ENCODE results near the gene RAB5IF. TPM values are rescaled to one million over a fixed set of nuclear protein-coding genes. Genes with fewer than 3 reads are reported as not detected.

Gene RAB5IF
- total and polyA plus RNA-seq, 4 donors = 43.2 to 202 (median 104) TPM

DNA sequence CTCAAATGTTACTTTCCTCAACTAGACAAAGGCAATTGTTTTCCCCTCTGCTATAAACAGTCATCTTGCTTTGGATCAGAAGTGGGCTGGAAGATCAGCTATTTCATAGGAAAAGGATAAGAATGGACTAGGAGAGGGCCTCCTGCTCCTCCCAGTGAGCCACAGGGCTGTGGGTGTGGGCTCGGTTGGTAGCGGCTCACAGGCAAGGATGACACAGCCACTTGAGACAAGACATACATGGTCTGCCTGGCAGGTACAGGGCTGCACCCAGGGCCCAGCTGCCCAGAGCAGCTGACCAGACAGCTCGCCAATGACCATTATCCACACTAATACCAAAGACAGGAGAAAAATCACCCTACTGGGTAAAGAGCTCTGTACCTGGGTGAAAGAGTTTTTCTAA is 49.4 kb downstream of the RAB5IF start:
- peaks cover 7 to 33% (median 14%) of the 10 kb centered on the region in 4 donors for H3K36me3 ChIP-seq (ENCODE audit: control insufficient read depth in 4 of 4, insufficient read depth in 4 of 4, low read length in 4 of 4)
- no peak for DNase-seq
- no peak overlapping the region for H3K4me3 ChIP-seq
- WGBS, 2 donors = 96 to 98% methylated on average over 3 of the region's 3 CpGs
- no peak overlapping the region for H3K27ac ChIP-seq (ENCODE audit: low read depth in 1 of 2, low read length in 1 of 2)
- no peaks in the 10 kb centered on the region for H3K9me3 ChIP-seq (ENCODE audit: control insufficient read depth in 4 of 4, insufficient read depth in 3 of 4, low read length in 3 of 4)
- H3K4me1 ChIP-seq (ENCODE audit: control insufficient read depth in 5 of 5, insufficient read depth in 5 of 5, low read length in 5 of 5) = no peaks in the 10 kb centered on the region
- no peaks in the 10 kb centered on the region for H3K27me3 ChIP-seq (ENCODE audit: control insufficient read depth in 3 of 3, insufficient read depth in 3 of 3, low read length in 2 of 3)
- no peak for ATAC-seq (ENCODE audit: insufficient read depth, low FRiP score)
- no peak overlapping the region for H3K9ac ChIP-seq (ENCODE audit: insufficient read depth in 1 of 2, low read length in 2 of 2)
- TF ChIP-seq, protein P1, sequence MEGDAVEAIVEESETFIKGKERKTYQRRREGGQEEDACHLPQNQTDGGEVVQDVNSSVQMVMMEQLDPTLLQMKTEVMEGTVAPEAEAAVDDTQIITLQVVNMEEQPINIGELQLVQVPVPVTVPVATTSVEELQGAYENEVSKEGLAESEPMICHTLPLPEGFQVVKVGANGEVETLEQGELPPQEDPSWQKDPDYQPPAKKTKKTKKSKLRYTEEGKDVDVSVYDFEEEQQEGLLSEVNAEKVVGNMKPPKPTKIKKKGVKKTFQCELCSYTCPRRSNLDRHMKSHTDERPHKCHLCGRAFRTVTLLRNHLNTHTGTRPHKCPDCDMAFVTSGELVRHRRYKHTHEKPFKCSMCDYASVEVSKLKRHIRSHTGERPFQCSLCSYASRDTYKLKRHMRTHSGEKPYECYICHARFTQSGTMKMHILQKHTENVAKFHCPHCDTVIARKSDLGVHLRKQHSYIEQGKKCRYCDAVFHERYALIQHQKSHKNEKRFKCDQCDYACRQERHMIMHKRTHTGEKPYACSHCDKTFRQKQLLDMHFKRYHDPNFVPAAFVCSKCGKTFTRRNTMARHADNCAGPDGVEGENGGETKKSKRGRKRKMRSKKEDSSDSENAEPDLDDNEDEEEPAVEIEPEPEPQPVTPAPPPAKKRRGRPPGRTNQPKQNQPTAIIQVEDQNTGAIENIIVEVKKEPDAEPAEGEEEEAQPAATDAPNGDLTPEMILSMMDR (IDR thresholded peaks at IDR 0.05; ENCODE audit: control extremely low read depth, extremely low read depth) = no peak

DNA sequence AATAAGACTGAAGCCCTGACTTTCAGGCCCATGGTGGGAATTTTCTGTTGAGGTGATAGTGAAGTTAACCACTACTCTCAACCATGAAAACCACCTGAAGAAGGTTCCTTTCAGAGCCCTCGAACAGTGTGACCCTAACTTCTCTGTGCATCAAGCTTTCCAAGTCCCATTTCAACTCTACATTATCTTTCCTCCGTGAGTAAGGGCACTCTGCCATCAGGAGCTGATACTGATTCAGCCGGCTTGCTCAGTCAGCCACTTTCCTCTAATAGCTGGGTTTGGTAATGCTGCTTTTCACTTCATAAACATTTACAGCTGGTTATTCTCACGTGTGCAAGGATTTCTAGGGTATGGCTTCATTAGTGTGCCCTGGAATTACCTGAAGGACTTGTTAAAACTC is 51.2 kb downstream of the RAB5IF start:
- TF ChIP-seq, protein P1 (IDR thresholded peaks at IDR 0.05; ENCODE audit: control extremely low read depth, extremely low read depth) = no peak
- WGBS, 2 donors = 74 to 86% methylated on average over 4 of the region's 4 CpGs
- DNase-seq (no peak), ATAC-seq (ENCODE audit: insufficient read depth, low FRiP score) (no peak)
- Histone ChIP-seq H3K4me1 (ENCODE audit: control insufficient read depth in 5 of 5, insufficient read depth in 5 of 5, low read length in 5 of 5) (no peaks in the 10 kb centered on the region), H3K27ac (ENCODE audit: low read depth in 1 of 2, low read length in 1 of 2) (no peak overlapping the region), H3K27me3 (ENCODE audit: control insufficient read depth in 3 of 3, insufficient read depth in 3 of 3, low read length in 2 of 3) (no peaks in the 10 kb centered on the region), H3K4me3 (no peak overlapping the region), H3K9ac (ENCODE audit: insufficient read depth in 1 of 2, low read length in 2 of 2) (no peak overlapping the region), H3K36me3 (ENCODE audit: control insufficient read depth in 4 of 4, insufficient read depth in 4 of 4, low read length in 4 of 4) (peaks cover 7 to 36% (median 14%) of the 10 kb centered on the region in 4 donors), H3K9me3 (ENCODE audit: control insufficient read depth in 4 of 4, insufficient read depth in 3 of 4, low read length in 3 of 4) (no peaks in the 10 kb centered on the region)

DNA sequence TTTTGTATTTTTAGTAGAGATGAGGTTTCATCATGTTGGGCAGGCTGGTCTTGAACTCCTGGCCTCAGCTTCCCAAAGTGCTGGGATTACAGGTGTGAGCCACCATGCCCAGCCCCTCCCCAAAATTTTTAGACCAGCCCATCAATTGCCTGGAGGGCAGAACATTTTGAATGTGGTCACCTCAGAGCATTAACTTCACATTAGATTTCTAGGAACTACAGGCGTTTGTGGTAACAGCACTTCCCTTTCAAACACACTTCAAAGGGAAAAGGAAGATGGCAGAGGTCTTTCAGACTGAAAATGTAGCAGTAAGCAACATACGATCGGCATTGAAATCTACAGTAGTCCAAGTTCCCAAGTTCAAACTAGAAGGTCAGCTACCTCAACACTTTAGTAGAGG is 52.7 kb downstream of the RAB5IF start:
- TF ChIP-seq, protein P1 (IDR thresholded peaks at IDR 0.05; ENCODE audit: control extremely low read depth, extremely low read depth) = no peak
- no peak for ATAC-seq (ENCODE audit: insufficient read depth, low FRiP score)
- Histone ChIP-seq H3K4me3 (no peak overlapping the region), H3K4me1 (ENCODE audit: control insufficient read depth in 5 of 5, insufficient read depth in 5 of 5, low read length in 5 of 5) (no peaks in the 10 kb centered on the region), H3K36me3 (ENCODE audit: control insufficient read depth in 4 of 4, insufficient read depth in 4 of 4, low read length in 4 of 4) (peaks cover 7 to 26% (median 12%) of the 10 kb centered on the region in 4 donors), H3K9ac (ENCODE audit: insufficient read depth in 1 of 2, low read length in 2 of 2) (no peak overlapping the region), H3K27ac (ENCODE audit: low read depth in 1 of 2, low read length in 1 of 2) (no peak overlapping the region), H3K27me3 (ENCODE audit: control insufficient read depth in 3 of 3, insufficient read depth in 3 of 3, low read length in 2 of 3) (no peaks in the 10 kb centered on the region), H3K9me3 (ENCODE audit: control insufficient read depth in 4 of 4, insufficient read depth in 3 of 4, low read length in 3 of 4) (no peaks in the 10 kb centered on the region)
- no peak for DNase-seq
- WGBS, 2 donors = 31 to 61% methylated on average over 3 of the region's 3 CpGs

Small RNA genes lying within 50 kb of the gene (small RNA-seq; reads per million reads assigned to genes)
- not detected for gene RF00017 (ENCODE audit: low replicate concordance)

Other genes starting within 250 kb of the RAB5IF start
- 100 to 1,000 TPM in 1 of 2 donors, 10 to 100 TPM in 1; 40.8 to 239 TPM for gene MYL9, start 64.3 kb upstream of the RAB5IF start, total RNA-seq
- gene MYL9, start 64.3 kb upstream of the RAB5IF start, polyA plus RNA-seq = 100 to 1,000 TPM in 1 of 2 donors, 10 to 100 TPM in 1; 68.4 to 243 TPM
- gene TGIF2, start 32.2 kb upstream of the RAB5IF start, total RNA-seq = 10 to 100 TPM; 12.0 to 32.8 TPM
- 10 to 100 TPM in 1 of 2 donors, 1 to 10 TPM in 1; 4.2 to 10.1 TPM for gene TGIF2, start 32.2 kb upstream of the RAB5IF start, polyA plus RNA-seq
- 1 to 10 TPM; 1.6 to 1.8 TPM for gene SLA2, start 40.4 kb downstream of the RAB5IF start, total RNA-seq
- 1 to 10 TPM in 1 of 2 donors, under 1 TPM in 1; 0.87 to 1.6 TPM for gene SLA2, start 40.4 kb downstream of the RAB5IF start, polyA plus RNA-seq
- gene NDRG3, start 140.3 kb downstream of the RAB5IF start, total RNA-seq = 10 to 100 TPM; 20.4 to 20.8 TPM
- gene NDRG3, start 140.3 kb downstream of the RAB5IF start, polyA plus RNA-seq = 10 to 100 TPM; 12.2 to 15.0 TPM
- gene DSN1, start 168.0 kb downstream of the RAB5IF start, total RNA-seq = 10 to 100 TPM; 10.5 to 11.0 TPM
- gene DSN1, start 168.0 kb downstream of the RAB5IF start, polyA plus RNA-seq = 1 to 10 TPM; 5.8 to 8.9 TPM